IPS-18c (cell line): ENCODE results near the gene NXPH2.

Experiments
- H3K4me3 ChIP-seq: 2 replicates; pipeline ENCODE4 v1.7.0; 2013; ENCODE audit warnings: low read depth, mild to moderate bottlenecking, low read length, moderate library complexity; ENCODE audit not compliant: insufficient read depth
- H3K9me3 ChIP-seq: one replicate; pipeline ENCODE4 v1.6.1; 2013; ENCODE audit warnings: mild to moderate bottlenecking, low read length, moderate library complexity; ENCODE audit not compliant: control insufficient read depth, insufficient read depth

The NXPH2 gene

GRCh38 chr2:138779781-138780445 is at the start of gene NXPH2:
Gene NXPH2, minus strand, starts transcription at chr2:138780390. Its CDS starts 149 bp downstream, at chr2:138780241.
- no peaks in the 10 kb centered on the region for H3K9me3 ChIP-seq
- peak within 1 kb of the TSS; percentile 58 for H3K4me3 ChIP-seq

GRCh38 chr2:138829326-138829919 is 49.2 kb upstream of the NXPH2 start:
- H3K4me3 ChIP-seq: no peak overlapping the region
- H3K9me3 ChIP-seq: no peaks in the 10 kb centered on the region

- H3K9me3 ChIP-seq: no peaks in the 10 kb centered on the region
- no peak overlapping the region for H3K4me3 ChIP-seq
Observed at GRCh38 chr2:138827426-138828054, 47.4 kb upstream of the NXPH2 start.

- no peaks in the 10 kb centered on the region for H3K9me3 ChIP-seq
- H3K4me3 ChIP-seq: no peak overlapping the region
Observed at GRCh38 chr2:138823666-138824065, 43.5 kb upstream of the NXPH2 start.

GRCh38 chr2:138819964-138820363 is 39.8 kb upstream of the NXPH2 start:
- H3K4me3 ChIP-seq: no peak overlapping the region
- no peaks in the 10 kb centered on the region for H3K9me3 ChIP-seq

- no peaks in the 10 kb centered on the region for H3K9me3 ChIP-seq
Observed at GRCh38 chr2:138818556-138818955, 38.4 kb upstream of the NXPH2 start.

GRCh38 chr2:138814123-138814898 is 34.1 kb upstream of the NXPH2 start:
- no peak overlapping the region for H3K4me3 ChIP-seq
- H3K9me3 ChIP-seq: no peaks in the 10 kb centered on the region

More at GRCh38 chr2:138818556-138818955, 38.4 kb upstream of the NXPH2 start:
- no peak overlapping the region for H3K4me3 ChIP-seq

- no peaks in the 10 kb centered on the region for H3K9me3 ChIP-seq
- no peak overlapping the region for H3K4me3 ChIP-seq
Observed at GRCh38 chr2:138811431-138811830, 31.2 kb upstream of the NXPH2 start.

GRCh38 chr2:138794724-138795123 is 14.5 kb upstream of the NXPH2 start:
- peaks cover 5% of the 10 kb centered on the region for H3K9me3 ChIP-seq
- H3K4me3 ChIP-seq: no peak overlapping the region

- H3K4me3 ChIP-seq: no peak overlapping the region
- peaks cover 2% of the 10 kb centered on the region for H3K9me3 ChIP-seq
Observed at GRCh38 chr2:138787053-138787666, 7.0 kb upstream of the NXPH2 start.

GRCh38 chr2:138782383-138782782 is 2.2 kb upstream of the NXPH2 start:
- Histone ChIP-seq H3K4me3 (no peak overlapping the region), H3K9me3 (no peaks in the 10 kb centered on the region)

- Histone ChIP-seq H3K9me3 (no peaks in the 10 kb centered on the region), H3K4me3 (peak overlapping the region; percentile 58)
Observed at GRCh38 chr2:138780908-138781307, 718 bp upstream of the NXPH2 start.

GRCh38 chr2:138780446-138780880 is 273 bp upstream of the NXPH2 start:
- peak overlapping the region; percentile 58 for H3K4me3 ChIP-seq

GRCh38 chr2:138779406-138779780 is 797 bp downstream of the NXPH2 start:
- Histone ChIP-seq H3K9me3 (no peaks in the 10 kb centered on the region), H3K4me3 (peak overlapping the region; percentile 58)

More at GRCh38 chr2:138780446-138780880, 273 bp upstream of the NXPH2 start:
- no peaks in the 10 kb centered on the region for H3K9me3 ChIP-seq

GRCh38 chr2:138777996-138778395 is 2.2 kb downstream of the NXPH2 start:
- no peak overlapping the region for H3K4me3 ChIP-seq

GRCh38 chr2:138775736-138776135 is 4.5 kb downstream of the NXPH2 start:
- H3K4me3 ChIP-seq: no peak overlapping the region
- peaks cover 2% of the 10 kb centered on the region for H3K9me3 ChIP-seq

More at GRCh38 chr2:138777996-138778395, 2.2 kb downstream of the NXPH2 start:
- H3K9me3 ChIP-seq: no peaks in the 10 kb centered on the region

GRCh38 chr2:138771534-138771933 is 8.7 kb downstream of the NXPH2 start:
- Histone ChIP-seq H3K9me3 (peaks cover 2% of the 10 kb centered on the region), H3K4me3 (no peak overlapping the region)
